HG02623 (cell line): Measurements from ENCODE around the gene PHACTR3.

Source experiments
- ATAC-seq: cut with Tn5 transposase; IDR thresholded peaks from one replicate; pipeline ENCODE4 v1.9.1; 2021; ENCODE audit warnings: moderate library complexity; ENCODE audit not compliant: unreplicated experiment

PHACTR3 gene

GRCh38 chr20:59725476-59726280 lies 121.3 kb downstream of the PHACTR3 start:
- no peak for ATAC-seq

GRCh38 chr20:59726281-59726595 lies 121.9 kb downstream of the PHACTR3 start:
- ATAC-seq, result no peak

GRCh38 chr20:59728722-59729430 lies 124.5 kb downstream of the PHACTR3 start:
- ATAC-seq, result no peak

- ATAC-seq, result no peak
These were observed 125.2 kb downstream of the PHACTR3 start for GRCh38 chr20:59729506-59729905.

GRCh38 chr20:59730722-59731121 lies 126.4 kb downstream of the PHACTR3 start:
- no peak for ATAC-seq

GRCh38 chr20:59731376-59731775 lies 127.0 kb downstream of the PHACTR3 start:
- no peak for ATAC-seq

- ATAC-seq, result no peak
These were observed 129.0 kb downstream of the PHACTR3 start for GRCh38 chr20:59733351-59733750.

GRCh38 chr20:59735486-59735885 lies 131.1 kb downstream of the PHACTR3 start:
- ATAC-seq, result no peak

GRCh38 chr20:59735917-59736316 lies 131.6 kb downstream of the PHACTR3 start:
- ATAC-seq, result no peak

- no peak for ATAC-seq
These were observed 132.0 kb downstream of the PHACTR3 start for GRCh38 chr20:59736366-59736765.

- no peak for ATAC-seq
These were observed 132.8 kb downstream of the PHACTR3 start for GRCh38 chr20:59737073-59737666.

- no peak for ATAC-seq
These were observed 133.5 kb downstream of the PHACTR3 start for GRCh38 chr20:59737816-59738215.

GRCh38 chr20:59738851-59739250 lies 134.5 kb downstream of the PHACTR3 start:
- ATAC-seq, result no peak

- ATAC-seq, result no peak
These were observed 136.3 kb downstream of the PHACTR3 start for GRCh38 chr20:59740621-59741020.

GRCh38 chr20:59741073-59741472 lies 136.7 kb downstream of the PHACTR3 start:
- ATAC-seq, result no peak

GRCh38 chr20:59742351-59743095 lies 138.2 kb downstream of the PHACTR3 start:
- no peak for ATAC-seq

- ATAC-seq, result no peak
These were observed 139.0 kb downstream of the PHACTR3 start for GRCh38 chr20:59743308-59743707.

- ATAC-seq, result no peak
These were observed 139.6 kb downstream of the PHACTR3 start for GRCh38 chr20:59743767-59744485.

GRCh38 chr20:59744756-59745155 lies 140.4 kb downstream of the PHACTR3 start:
- no peak for ATAC-seq

GRCh38 chr20:59745201-59745600 lies 140.9 kb downstream of the PHACTR3 start:
- ATAC-seq, result no peak

- ATAC-seq, result no peak
These were observed 141.4 kb downstream of the PHACTR3 start for GRCh38 chr20:59745716-59746115.
